Measurements from ENCODE around the gene NKX6-2. TPM values are rescaled to one million over a fixed set of nuclear protein-coding genes. Genes with fewer than 3 reads are reported as not detected.

NKX6-2 gene
- total and polyA plus RNA-seq, 10 of the 15 experiments (the other 5 are each of a cell fraction or from before 2014, with no cell fraction given), result 0.45 to 1.8 TPM; not detected in 8

- CTCF ChIA-PET, result no interaction called here
- RAD21 ChIA-PET (ENCODE audit: unreplicated experiment), result no interaction called here
- H4K20me1 ChIP-seq (ENCODE audit: control insufficient read depth, insufficient read depth), result no peaks in the 10 kb centered on the region
- no peaks in the 10 kb centered on the region for H3K27me3 ChIP-seq (replicated peaks in 1 of 2; ENCODE audit: control insufficient read depth in 2 of 2, insufficient read depth in 2 of 2, low read length in 1 of 2)
- intact Hi-C loops (cut with micrococcal nuclease; ENCODE audit: unreplicated experiment), result no loop called here
- no peak overlapping the region for H3K4me2 ChIP-seq (ENCODE audit: control insufficient read depth, insufficient read depth)
- H3K9me3 ChIP-seq (replicated peaks; ENCODE audit: control insufficient read depth, insufficient read depth, low read length), result no peaks in the 10 kb centered on the region; the same call in 1 of the 3 replicates
- WGBS (ENCODE audit: insufficient coverage, insufficient replicate concordance, low lambda C conversion rate, missing lambda C conversion rate), result 87% methylated on average over 34 of the region's 41 CpGs
- no peak overlapping the region for H3K27ac ChIP-seq (ENCODE audit: control insufficient read depth, insufficient read depth)
- TF ChIP-seq, protein P1, sequence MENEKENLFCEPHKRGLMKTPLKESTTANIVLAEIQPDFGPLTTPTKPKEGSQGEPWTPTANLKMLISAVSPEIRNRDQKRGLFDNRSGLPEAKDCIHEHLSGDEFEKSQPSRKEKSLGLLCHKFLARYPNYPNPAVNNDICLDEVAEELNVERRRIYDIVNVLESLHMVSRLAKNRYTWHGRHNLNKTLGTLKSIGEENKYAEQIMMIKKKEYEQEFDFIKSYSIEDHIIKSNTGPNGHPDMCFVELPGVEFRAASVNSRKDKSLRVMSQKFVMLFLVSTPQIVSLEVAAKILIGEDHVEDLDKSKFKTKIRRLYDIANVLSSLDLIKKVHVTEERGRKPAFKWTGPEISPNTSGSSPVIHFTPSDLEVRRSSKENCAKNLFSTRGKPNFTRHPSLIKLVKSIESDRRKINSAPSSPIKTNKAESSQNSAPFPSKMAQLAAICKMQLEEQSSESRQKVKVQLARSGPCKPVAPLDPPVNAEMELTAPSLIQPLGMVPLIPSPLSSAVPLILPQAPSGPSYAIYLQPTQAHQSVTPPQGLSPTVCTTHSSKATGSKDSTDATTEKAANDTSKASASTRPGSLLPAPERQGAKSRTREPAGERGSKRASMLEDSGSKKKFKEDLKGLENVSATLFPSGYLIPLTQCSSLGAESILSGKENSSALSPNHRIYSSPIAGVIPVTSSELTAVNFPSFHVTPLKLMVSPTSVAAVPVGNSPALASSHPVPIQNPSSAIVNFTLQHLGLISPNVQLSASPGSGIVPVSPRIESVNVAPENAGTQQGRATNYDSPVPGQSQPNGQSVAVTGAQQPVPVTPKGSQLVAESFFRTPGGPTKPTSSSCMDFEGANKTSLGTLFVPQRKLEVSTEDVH (IDR thresholded peaks at IDR 0.05; ENCODE audit: low read depth, partially characterized antibody), result no peak
- TF ChIP-seq CEBPZ (IDR thresholded peaks at IDR 0.05; ENCODE audit: low read depth, low read length) (no peak), RELA (IDR thresholded peaks at IDR 0.05; ENCODE audit: borderline replicate concordance, partially characterized antibody) (no peak), SMAD5 (IDR thresholded peaks at IDR 0.05; ENCODE audit: low read depth) (no peak), MXI1 (IDR thresholded peaks at IDR 0.05; ENCODE audit: low read depth, low read length) (no peak), ESRRA (IDR thresholded peaks at IDR 0.05; ENCODE audit: low read length) (no peak), BRCA1 (IDR thresholded peaks at IDR 0.05; ENCODE audit: low read depth, low read length) (no peak), ZNF207 (IDR thresholded peaks at IDR 0.05; ENCODE audit: borderline replicate concordance) (no peak), ZNF622 (IDR thresholded peaks at IDR 0.05) (no peak), MTA2 (IDR thresholded peaks at IDR 0.05; ENCODE audit: low read depth) (no peak)
- TF ChIP-seq, protein P2, sequence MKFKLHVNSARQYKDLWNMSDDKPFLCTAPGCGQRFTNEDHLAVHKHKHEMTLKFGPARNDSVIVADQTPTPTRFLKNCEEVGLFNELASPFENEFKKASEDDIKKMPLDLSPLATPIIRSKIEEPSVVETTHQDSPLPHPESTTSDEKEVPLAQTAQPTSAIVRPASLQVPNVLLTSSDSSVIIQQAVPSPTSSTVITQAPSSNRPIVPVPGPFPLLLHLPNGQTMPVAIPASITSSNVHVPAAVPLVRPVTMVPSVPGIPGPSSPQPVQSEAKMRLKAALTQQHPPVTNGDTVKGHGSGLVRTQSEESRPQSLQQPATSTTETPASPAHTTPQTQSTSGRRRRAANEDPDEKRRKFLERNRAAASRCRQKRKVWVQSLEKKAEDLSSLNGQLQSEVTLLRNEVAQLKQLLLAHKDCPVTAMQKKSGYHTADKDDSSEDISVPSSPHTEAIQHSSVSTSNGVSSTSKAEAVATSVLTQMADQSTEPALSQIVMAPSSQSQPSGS (IDR thresholded peaks at IDR 0.05; ENCODE audit: low read length), result no peak
- TF ChIP-seq, protein P3, sequence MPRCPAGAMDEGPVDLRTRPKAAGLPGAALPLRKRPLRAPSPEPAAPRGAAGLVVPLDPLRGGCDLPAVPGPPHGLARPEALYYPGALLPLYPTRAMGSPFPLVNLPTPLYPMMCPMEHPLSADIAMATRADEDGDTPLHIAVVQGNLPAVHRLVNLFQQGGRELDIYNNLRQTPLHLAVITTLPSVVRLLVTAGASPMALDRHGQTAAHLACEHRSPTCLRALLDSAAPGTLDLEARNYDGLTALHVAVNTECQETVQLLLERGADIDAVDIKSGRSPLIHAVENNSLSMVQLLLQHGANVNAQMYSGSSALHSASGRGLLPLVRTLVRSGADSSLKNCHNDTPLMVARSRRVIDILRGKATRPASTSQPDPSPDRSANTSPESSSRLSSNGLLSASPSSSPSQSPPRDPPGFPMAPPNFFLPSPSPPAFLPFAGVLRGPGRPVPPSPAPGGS (IDR thresholded peaks at IDR 0.05; ENCODE audit: borderline replicate concordance, insufficient read depth, low read depth, low read length, poor library complexity, severe bottlenecking), result no peak
- no peak overlapping the region for H3K4me3 ChIP-seq
- POLR2A ChIA-PET, result no interaction called here
- H3K36me3 ChIP-seq (ENCODE audit: control insufficient read depth in 2 of 2, insufficient read depth in 2 of 2, low read length in 1 of 2), result no peaks in the 10 kb centered on the region
- FAIRE-seq, result no peak
- H3K4me1 ChIP-seq (ENCODE audit: control insufficient read depth, insufficient read depth, low read length), result no peaks in the 10 kb centered on the region
- no peak for ATAC-seq
- SMC1A ChIA-PET (ENCODE audit: uncharacterized antibody, unreplicated experiment), result no interaction called here
- no peak for DNase-seq (ENCODE audit: low read depth, low spot score)
- BruUV-seq (replicated peaks), result no TSS peak
- no peak overlapping the region for H2AFZ ChIP-seq (ENCODE audit: control insufficient read depth, low read depth, low read length)
- H3K79me2 ChIP-seq (ENCODE audit: control insufficient read depth, insufficient read depth, low read length), result no peaks in the 10 kb centered on the region
- H3K9ac ChIP-seq (ENCODE audit: control insufficient read depth, insufficient read depth, low read length), result no peak overlapping the region
- in situ Hi-C loops (cut with MboI), result no loop called here
Observed at GRCh38 chr10:132768346-132769248, 17.4 kb downstream of the NKX6-2 start.

Data from GM12878 (cell line).